Measurements from ENCODE around the gene RASA3.
"Not testable (repeated sequence)": the region's sequence is repeated elsewhere in the genome, so short reads cannot be mapped to it uniquely, and the experiment has no call there.

RASA3 gene

DNA sequence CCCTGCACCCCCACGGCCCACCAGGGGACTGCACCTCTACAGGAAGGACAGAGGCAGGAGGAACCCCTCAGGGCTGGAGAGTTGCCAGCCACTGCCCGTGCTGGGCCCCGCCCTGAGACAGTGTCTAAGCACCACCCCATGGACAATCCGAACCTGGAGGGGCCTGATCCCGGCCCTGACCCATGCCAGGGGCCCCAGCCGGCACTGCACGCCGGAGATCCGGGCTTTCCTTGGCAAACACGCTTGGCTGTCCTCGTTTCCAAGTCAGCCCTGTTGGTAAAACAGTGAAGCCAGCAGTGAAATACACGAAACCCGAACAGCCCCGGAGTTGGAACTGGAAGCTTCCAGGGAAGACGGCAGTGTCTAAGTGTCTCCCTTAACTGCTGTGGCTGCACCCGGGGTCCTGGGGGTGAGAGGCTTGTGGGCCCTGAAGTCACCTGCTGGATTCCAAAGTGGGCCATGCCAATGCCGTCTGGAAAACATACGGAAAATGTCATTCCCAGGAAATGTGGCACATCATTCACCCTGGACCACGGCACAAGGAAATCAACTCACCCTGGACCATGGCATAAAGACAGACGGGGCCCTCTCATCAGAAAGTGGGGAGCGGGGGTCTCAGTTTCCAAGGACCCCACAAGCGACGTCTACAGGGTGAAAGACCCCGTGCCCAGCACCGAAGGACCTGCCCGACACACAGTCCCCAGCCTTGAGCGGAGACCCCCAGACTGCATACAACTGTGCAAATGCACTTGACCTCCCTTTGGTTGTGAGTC, 30.9 kb downstream of the RASA3 start:
- no peak for DNase-seq (ENCODE audit: low read depth, low spot score)

DNA sequence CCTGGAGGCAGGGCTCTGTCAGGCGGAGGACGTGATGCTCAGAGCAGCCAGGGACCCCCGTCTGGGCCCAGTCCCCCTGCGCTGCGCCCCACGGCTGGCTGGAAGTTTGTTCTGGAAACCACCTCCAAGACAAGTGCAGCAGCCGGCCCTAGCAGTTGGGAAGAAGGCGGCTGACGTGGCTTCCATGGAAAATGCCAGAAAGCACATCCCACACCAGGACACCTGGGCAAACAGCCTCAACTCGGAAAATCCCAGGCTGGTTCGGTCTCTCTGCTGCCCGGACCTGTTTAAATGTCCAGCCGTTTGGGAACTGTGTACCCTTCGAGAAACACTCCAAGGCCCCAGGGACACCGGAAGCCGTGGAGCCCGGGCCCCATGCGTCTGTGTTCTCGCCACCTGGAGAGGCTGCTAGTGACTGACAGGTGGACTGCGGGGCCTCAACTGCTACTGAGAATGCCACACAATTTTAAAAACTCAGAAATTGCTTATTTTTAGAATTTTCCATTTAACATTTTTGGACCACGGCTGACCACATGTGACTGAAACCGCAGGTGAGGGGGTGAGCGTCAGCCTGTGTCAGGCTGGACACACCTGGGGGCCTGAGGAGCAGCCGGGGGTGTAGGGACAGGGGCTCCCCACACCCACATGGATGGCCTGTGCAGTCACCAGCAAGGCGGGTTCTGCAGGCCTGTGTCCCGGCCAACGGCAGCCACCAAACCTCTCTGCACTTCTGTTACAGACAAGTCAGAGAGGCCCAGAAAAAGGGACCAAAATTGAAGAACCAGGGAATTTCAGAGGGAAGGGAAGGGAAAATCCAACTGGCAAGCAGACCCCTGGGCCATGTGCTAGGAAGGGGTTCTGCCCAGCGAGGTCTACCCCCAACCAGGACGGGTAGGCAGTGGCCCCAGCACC, 31.7 kb downstream of the RASA3 start:
- DNase-seq (ENCODE audit: low read depth, low spot score) = no peak

DNA sequence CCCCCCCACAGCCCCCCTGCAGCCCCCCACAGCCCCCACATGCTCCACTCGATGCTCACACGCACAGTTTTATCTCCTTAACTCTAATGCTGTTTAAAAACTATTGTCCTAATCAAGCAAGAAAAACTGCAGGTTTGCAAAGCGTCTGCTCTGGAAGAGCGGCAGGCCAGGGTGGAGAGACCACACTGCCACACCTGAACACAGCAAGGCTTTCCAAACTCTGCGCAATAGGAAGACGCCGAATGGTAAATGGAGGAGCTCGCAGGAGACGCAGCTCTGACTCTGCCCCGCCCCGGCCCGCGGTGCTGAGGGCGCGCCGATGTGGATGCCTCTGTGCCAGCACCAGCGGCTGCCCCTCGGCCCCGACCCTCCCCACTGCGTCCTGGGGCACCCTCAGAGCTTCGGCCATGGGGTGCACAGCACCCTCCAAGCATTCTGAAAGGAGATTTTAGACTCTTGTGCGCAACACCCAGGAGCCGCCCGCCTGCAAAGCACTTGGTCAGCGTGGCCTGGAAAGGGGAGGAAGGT, 32.4 kb downstream of the RASA3 start:
- no peak for DNase-seq (ENCODE audit: low read depth, low spot score)

DNA sequence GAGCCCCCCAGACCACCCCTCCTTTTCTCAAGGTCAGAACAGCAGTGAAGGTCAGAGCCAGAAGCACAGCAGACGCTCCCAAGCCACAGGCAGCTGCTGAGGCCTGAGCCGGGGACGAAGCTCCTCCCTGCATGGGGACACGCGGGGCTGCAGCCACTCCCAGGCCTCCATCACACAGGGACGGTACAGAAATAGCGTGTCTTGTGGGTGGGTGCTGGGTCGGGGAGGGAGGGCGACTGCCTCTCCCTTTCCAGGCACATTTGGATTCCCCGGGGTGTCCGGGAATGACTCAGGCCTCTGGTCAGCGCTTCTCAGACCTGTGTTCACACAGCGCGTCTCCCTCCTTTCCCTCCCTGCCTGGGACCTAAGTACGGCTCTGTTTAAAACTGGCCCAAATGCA, 33.2 kb downstream of the RASA3 start:
- no peak for DNase-seq (ENCODE audit: low read depth, low spot score)

DNA sequence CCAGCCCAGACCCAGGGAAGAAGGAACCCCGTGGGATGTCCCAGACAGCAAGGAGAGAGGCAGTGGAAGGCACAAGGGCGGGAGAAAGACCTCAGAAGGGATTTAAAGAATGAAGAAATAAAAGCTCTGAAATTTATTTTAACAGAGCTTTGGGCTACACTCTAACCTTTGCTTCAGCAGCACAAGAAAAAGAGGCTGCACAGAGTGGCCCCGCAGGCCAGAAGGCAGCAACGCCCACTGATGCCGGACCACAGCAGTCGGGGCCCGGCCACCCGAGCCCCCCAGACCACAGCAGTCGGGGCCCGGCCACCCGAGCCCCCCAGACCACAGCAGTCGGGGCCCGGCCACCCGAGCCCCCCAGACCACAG, 33.8 kb downstream of the RASA3 start:
- not testable (repeated sequence) for DNase-seq (ENCODE audit: low read depth, low spot score)

DNA sequence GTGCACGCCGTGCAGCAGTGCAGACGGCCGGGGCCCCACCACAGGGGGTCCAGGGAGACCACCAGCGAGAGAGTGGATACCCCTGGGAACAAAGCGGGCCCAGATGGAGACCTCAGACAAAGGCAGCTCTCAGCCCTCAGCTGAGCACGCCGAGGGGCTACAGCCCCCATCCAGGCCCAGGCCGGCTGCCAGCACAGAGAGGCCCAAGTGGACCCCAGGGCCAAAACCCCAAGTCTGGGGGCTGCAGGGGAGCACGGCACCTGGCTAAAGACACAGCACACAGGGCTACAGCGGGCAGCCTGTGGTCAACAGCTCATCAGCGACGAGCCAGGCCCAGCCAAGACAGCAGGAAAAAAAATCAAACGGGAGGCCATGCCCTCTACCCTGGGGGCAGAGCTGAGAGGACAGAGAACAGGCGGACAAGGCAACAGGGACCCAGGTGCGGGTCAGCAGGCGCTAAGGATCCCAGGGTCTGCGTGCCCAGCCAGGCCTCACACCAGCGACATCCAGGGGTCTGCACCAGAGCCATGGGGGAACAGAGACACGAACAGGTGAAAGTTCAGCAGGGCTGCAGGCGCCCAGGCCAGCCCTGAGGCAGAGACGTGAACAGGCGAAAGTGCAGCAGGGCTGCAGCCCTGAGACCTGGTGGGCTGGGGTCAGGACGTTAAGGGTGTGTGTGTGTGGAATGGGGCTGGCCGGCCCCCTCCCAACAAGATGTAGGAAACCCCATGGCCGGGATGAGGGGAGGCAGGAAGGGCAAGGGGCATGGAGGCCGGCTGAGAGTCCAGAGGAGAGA, 34.3 kb downstream of the RASA3 start:
- no peak for DNase-seq (ENCODE audit: low read depth, low spot score)

DNA sequence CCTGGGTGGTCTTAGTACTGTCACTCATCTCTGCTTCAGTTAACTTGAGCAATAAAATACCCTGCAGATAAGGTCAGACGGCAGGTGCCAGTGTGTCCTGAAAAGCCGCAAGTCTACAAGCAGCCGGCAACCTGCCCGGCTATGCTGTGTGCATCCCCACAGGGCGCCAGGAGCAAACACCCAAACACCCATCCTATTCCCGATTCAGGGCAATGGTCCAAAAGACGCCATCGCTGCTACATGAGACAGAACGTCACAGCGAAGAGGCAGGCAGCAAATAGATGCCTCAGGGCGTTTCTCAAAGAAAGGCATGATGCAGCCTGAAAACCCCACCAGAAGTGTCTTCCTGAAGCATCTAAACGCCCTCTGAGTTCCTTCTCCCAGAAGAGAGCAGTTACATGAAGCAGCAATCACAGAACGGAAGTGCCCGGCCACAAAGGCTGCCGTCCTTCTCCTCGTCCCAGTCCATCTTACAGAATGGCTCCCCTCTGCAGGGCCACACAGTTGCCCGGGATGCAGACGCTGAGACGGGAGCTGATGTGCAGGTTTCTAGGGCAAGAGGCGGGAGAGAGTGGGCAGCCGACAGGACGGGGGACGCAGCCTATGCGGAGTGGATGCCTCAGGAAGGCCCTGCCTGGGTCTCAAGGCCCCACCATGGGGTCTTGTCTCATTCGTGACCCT, 35.1 kb downstream of the RASA3 start:
- DNase-seq (ENCODE audit: low read depth, low spot score) = no peak

DNA sequence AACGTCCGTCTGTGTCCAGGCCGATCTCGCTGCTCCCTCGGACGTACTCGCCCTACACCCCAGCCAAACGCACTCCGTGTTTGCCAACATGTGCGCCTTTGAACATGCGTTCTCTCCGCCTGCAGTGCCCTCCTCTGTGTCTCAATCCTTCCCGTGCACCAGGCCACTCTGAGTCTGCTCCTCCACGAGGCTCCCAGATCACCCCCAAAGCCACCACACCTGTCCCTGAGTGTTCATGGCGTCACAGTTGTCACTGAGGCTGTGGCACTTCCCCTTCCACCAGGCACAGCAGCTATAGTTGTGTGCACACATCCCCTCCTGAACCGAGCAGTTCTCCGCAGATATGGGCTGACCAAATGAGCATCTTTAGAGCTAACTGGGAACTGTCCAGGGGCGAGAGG, 35.6 kb downstream of the RASA3 start:
- no peak for DNase-seq (ENCODE audit: low read depth, low spot score)

DNA sequence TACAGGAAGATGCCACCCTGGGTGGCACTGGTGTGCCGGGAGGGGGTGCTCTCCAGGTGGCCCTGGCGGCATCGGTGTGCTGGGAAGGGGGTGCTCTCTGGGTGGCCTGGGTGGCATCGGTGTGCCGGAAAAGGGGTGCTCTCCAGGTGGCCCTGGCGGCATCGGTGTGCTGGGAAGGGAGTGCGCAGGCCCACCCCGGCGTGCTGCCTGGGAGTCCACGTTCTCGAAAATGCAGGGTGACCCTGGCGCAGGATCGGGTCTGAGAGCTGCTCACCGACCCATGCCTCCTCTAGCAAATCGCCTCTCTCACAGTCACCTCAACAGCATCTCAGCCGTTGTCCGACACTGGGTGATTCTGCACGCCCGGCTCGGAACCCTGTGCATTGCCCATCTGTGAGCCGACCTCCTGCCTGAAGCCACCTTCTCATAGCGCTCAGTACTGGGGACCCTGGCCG, 36.4 kb downstream of the RASA3 start:
- DNase-seq (ENCODE audit: low read depth, low spot score) = no peak

DNA sequence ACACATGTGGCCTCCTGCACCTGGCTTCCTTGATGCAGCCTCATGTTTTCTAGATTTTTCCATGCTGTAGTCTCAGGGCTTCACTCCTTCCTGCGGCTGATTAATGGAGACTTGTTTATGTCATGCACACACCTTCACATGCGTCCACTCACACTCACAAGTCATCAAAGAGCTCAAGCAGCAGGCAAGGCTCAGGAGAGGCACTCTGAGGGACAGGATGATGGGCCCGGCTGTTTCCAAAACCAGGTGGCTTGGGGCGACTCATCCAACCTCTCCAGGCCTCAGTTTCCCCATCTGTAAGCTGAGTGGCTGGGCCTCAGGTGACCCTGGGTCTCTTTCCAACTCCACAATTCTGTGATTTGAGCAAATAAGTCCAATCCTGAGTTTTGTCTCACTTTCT, 36.9 kb downstream of the RASA3 start:
- no peak for DNase-seq (ENCODE audit: low read depth, low spot score)

DNA sequence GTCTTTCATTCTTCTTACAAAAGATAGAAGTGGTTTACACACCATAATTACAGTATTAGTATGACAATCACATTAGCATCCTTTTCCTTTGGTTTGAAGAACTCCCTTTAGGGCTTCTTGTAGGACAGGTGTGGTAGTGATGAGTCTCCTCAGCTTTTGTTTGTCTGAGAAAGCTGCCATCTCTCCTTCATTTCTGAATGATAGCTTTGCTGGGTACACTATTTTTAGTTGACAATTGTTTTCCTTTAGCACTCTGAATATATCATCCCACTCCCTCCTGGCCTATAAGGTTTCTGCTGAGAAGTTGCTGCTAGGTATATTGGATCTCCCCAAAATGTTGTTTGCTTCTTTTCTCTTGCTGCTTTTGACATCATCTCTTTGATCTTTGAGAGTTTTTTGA, 39.3 kb downstream of the RASA3 start:
- DNase-seq (ENCODE audit: low read depth, low spot score) = no peak

DNA sequence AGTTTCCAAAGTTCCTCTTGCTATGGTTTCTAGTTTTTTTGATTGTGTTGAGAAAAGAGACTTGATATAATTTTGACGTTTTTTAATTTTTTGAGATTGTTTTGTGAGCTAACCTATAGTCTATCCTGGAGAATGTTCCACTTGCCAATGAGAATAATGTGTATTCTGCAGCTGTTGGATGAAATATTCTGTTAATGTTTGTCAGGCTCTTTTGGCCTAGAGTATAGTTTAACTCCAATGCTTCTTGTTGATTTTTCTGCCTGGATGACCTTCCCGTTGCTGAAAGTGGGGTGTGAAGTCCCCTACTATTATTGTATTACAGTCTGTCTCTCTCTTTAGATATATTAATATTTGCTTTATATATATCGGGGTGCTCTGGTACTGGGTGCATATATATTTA, 40.0 kb downstream of the RASA3 start:
- no peak for DNase-seq (ENCODE audit: low read depth, low spot score)

DNA sequence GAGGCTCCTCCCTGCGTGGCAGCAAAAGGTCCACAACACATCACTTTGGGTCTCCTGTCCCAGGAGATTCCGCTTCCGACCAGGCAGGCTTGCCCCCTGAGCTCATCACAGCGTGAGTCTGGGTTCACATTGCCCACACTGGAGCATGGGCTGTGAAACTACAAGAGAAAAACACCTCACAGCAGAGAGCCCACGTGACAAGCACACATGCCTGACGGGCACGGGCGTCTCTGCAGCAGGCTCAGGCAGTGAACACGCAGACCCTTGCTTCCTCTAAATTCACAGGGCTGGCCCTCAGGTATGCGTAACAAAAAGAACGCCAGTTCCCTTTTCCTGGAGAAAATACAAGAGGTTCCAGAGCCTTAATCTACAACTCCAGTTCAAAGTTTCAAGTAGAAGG, 41.9 kb downstream of the RASA3 start:
- no peak for DNase-seq (ENCODE audit: low read depth, low spot score)

DNA sequence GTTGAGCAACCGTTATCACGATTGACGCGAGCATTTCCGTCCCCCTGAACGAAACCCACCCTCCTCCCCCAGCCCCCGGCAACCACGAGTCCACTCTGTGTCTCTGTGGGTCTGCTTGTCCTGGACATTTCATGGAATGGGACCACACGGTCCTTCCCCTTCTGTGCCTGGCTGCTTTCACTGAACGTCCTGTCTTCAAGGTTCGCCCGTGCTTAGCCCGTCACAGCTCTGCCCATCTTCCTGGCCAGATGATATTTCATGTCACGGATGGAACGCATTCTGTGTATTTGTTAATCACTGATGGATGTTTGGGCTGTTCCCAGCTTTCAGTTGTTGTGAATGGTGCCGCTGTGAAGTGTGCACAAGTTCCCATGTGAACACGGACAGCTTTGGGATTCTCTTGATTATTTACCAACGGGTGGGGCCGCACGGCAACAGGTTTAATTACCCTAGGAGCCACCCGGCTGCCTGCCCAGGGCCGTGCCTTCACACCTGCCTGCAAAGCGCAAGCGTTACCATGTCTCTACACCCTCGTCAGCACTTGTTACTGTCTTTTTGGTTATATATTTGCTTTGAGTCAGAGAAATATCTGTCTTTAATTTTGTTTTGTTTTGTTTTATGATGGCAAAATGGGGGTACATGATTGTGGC, 42.5 kb downstream of the RASA3 start:
- no peak for DNase-seq (ENCODE audit: low read depth, low spot score)

DNA sequence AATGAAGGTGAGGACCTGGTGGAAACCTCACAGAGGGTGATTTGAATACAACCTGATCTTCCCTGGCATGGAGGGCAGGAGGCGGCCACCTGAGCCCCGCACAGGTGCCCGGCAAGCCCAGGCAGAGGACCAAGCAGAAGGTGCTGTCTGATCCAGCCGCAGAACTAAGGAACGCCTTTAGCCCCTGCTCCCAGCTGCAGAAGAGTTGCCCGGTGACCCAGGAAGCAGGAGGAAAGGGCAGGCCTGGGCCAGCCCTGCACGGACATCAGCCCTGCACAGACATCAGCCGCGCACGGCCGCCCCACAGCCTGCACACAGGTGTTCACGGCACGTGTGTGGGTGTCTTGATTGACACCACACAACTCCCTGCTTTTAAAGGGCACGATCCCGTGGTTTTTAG, 43.1 kb downstream of the RASA3 start:
- DNase-seq (ENCODE audit: low read depth, low spot score) = no peak

DNA sequence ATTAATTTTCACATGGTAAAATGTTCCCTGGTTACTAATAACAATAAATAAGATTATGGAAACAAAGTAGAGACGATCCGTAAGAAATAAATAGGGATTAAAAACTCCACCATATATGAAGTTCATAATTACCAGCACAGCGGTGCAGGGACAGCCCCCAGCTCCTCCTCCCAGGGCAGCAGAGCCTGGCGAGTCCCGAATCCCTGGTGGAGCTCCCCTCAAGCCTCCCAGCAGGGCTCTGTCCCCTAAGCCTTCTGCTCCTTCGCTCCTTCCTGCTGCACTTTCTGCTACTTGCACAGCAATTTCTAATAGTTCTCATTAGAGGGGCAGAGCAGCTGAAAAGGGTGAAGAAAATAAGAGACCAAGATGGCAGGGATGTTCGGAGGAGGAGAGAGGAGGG, 43.6 kb downstream of the RASA3 start:
- DNase-seq (ENCODE audit: low read depth, low spot score) = no peak

DNA sequence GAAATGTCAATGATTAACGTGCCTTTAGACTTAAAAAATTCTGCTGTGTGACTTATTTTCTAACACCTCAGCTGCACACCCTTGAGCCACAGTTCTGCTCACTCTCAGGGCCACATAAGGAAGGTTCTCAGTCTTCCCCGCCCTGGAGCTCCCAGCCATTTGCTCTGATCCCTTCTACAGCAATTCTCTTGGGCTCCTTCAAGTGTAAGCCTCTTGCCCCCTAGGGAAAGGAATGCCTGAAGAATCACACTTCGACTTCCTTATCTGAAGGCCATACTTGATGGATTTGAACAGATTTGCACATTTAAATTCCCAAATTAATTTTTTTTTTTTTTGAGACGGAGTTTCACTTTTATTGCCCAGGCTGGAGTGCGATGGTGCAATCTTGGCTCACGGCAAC, 44.2 kb downstream of the RASA3 start:
- DNase-seq (ENCODE audit: low read depth, low spot score) = no peak

DNA sequence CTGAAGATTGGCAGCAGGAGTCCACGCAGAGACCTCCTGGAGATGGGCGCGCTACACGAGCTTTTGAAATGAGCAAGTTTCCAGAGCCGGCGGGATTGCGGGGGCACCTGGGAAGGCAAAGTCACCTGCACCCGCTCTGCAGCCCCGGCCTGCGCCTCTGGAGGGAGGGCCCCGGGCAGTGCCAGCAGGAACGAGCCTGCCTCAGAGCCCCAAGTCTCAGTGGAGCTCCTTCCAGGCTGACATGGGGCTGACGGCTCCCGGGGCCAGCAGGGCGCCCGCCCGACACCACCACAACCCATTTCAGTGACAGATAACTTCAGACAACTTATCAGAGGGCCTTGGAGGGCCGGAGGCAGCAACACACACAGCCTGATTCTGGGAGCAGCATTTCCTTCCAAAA, 45.0 kb downstream of the RASA3 start:
- DNase-seq (ENCODE audit: low read depth, low spot score) = no peak

DNA sequence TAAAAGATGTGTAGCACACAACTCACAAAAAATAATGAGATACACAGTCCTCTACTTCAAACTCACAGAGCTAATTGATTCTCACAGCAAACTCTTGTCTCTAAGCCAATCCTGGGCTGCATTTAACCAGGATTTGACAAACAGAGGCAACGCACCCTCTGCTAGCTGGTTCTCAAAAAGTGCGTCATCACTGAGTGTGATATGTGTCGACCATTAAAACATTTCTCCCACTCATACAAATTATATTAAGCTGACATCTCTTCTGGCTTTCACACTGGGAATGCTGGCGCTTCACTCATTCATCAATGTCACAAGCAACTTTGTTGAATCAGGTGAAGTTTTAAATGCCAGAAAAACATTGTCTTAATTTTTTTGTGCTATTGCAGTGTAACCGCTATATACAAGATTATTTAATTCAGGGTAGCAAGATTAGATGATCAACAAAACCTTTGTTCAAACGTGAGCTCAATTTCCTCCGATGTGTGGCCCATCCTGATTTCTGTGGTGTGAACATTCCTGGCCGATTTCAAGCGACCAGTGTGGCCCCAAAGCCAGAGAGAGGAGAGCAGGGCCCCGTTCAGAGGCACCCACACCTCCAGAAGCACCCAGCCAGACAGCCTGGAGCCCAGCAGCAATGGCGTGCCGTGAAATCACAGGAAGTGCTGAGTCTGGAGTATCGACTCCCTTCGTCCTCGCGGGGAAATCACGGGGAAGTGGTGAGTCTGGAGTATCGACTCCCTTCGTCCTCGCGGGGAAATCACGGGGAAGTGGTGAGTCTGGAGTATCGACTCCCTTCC, 49.4 kb downstream of the RASA3 start:
- DNase-seq (ENCODE audit: low read depth, low spot score) = no peak

Data from iPS DF 19.7 (cell line).